H1 (cell line): ENCODE results near the gene LTB4R.

Experiments used
- CHD1 ChIP-seq: IDR thresholded peaks from 2 replicates; pipeline ENCODE4 v1.6.1; 2012; ENCODE audit warnings: low read depth, low read length, improper control_type of control experiment
- EZH2 ChIP-seq: fragments of 200-600 bp; sonication (generic); IDR thresholded peaks from 2 replicates; pipeline ENCODE4 v1.7.1; 2012; ENCODE audit warnings: low read depth, mild to moderate bottlenecking, moderate library complexity, low read length, inconsistent platforms; ENCODE audit not compliant: severe bottlenecking
- JUND ChIP-seq: IDR thresholded peaks from 2 replicates; pipeline ENCODE4 v1.6.1; 2011; ENCODE audit warnings: mild to moderate bottlenecking, improper control_type of control experiment, low read length
- PHF8 ChIP-seq: fragments of 200-600 bp; sonication (generic); conservative IDR thresholded peaks from 2 replicates; pipeline ENCODE4 v1.7.1; 2012; ENCODE audit warnings: low read depth, mild to moderate bottlenecking, inconsistent platforms, low read length, moderate library complexity
- POLR2A ChIP-seq, 2 experiments: IDR thresholded peaks; 1 replicate in 1 of 2; 2 replicates in 1 of 2; pipeline ENCODE4 v1.6.1; 2011; ENCODE audit warnings: low read depth in 2 of 2, low read length in 2 of 2, mild to moderate bottlenecking in 2 of 2; ENCODE audit errors: control extremely low read depth in 1 of 2
- POLR2AphosphoS5 ChIP-seq: IDR thresholded peaks from 2 replicates; pipeline ENCODE4 v1.6.1; 2011; ENCODE audit warnings: low read depth, low read length
- RXRA ChIP-seq: IDR thresholded peaks from 2 replicates; pipeline ENCODE4 v1.6.1; 2011; ENCODE audit warnings: low read depth, mild to moderate bottlenecking, low read length, moderate library complexity; ENCODE audit not compliant: insufficient read depth
- SP1 ChIP-seq: IDR thresholded peaks from 2 replicates; pipeline ENCODE4 v1.6.1; 2011; ENCODE audit warnings: low read depth, low read length
- TF ChIP-seq, protein P1 (sequence below), 3 experiments: IDR thresholded peaks; 1 replicate in 2 of 3; 2 replicates in 1 of 3; pipeline versions ENCODE4 v1.5.1 to v1.6.1; 2011; ENCODE audit warnings: low read length in 3 of 3, mild to moderate bottlenecking in 3 of 3, inconsistent platforms in 2 of 3, low read depth in 1 of 3, moderate library complexity in 1 of 3; ENCODE audit not compliant: insufficient read depth in 1 of 3; ENCODE audit errors: control extremely low read depth in 1 of 3

DNA sequence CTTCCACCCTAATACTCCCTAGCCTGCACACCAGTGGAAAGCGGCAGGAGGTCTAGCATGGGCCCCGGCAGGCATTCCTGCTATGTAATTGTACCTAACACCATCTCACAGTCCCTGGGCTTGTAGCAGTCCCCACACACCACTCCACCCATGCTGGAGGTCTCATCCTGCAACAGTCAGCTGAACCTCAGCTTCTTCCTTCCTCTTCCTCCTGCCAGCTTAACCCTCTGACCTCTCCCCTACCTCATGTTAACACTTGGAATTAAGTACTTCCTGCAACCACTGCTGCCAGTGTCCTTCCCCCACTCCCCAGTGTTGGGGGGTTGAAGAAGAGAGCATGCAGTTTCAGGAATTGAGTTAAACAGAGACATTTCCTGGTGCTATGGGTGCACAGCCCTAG is 16.0 kb downstream of the LTB4R start:
- no peak for TF ChIP-seq POLR2A (IDR thresholded peaks at IDR 0.05; ENCODE audit: control extremely low read depth in 1 of 2, low read depth in 2 of 2, low read length in 2 of 2)
- no peak for TF ChIP-seq POLR2AphosphoS5
- TF ChIP-seq PHF8, result no peak
- no peak for TF ChIP-seq JUND
- TF ChIP-seq CHD1, result no peak
- no peak for TF ChIP-seq RXRA
- TF ChIP-seq, protein P1, sequence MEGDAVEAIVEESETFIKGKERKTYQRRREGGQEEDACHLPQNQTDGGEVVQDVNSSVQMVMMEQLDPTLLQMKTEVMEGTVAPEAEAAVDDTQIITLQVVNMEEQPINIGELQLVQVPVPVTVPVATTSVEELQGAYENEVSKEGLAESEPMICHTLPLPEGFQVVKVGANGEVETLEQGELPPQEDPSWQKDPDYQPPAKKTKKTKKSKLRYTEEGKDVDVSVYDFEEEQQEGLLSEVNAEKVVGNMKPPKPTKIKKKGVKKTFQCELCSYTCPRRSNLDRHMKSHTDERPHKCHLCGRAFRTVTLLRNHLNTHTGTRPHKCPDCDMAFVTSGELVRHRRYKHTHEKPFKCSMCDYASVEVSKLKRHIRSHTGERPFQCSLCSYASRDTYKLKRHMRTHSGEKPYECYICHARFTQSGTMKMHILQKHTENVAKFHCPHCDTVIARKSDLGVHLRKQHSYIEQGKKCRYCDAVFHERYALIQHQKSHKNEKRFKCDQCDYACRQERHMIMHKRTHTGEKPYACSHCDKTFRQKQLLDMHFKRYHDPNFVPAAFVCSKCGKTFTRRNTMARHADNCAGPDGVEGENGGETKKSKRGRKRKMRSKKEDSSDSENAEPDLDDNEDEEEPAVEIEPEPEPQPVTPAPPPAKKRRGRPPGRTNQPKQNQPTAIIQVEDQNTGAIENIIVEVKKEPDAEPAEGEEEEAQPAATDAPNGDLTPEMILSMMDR (IDR thresholded peaks at IDR 0.05; ENCODE audit: control extremely low read depth in 1 of 3, insufficient read depth in 1 of 3, low read depth in 1 of 3, low read length in 3 of 3), result no peak
- no peak for TF ChIP-seq SP1
- no peak for TF ChIP-seq EZH2
